Upper lobe of right lung (tissue), 1 donor: ENCODE results near the gene OR1E1. TPM values are rescaled to one million over a fixed set of nuclear protein-coding genes. Genes with fewer than 3 reads are reported as not detected.
"Not testable (repeated sequence)": the region's sequence is repeated elsewhere in the genome, so short reads cannot be mapped to it uniquely, and the experiment has no call there.

Source experiments
- ATAC-seq: fragments of 200-7000 bp; cut with Tn5 transposase; one replicate; pipeline ENCODE4 v1.9.1; 2020; ENCODE audit warnings: mild to moderate bottlenecking, moderate library complexity
- DNase-seq: peaks from one replicate; pipeline ENCODE4 v3.0.0-alpha.2; 2020
- H3K27ac ChIP-seq: fragments of 200-600 bp; one replicate; pipeline ENCODE4 v1.8.0; 2022
- H3K27me3 ChIP-seq: fragments of 200-600 bp; one replicate; pipeline ENCODE4 v1.8.0; 2022; ENCODE audit warnings: mild to moderate bottlenecking
- H3K36me3 ChIP-seq: fragments of 200-600 bp; one replicate; pipeline ENCODE4 v1.8.0; 2022
- H3K4me1 ChIP-seq: fragments of 200-600 bp; one replicate; pipeline ENCODE4 v1.8.0; 2022
- H3K4me3 ChIP-seq: fragments of 200-600 bp; one replicate; pipeline ENCODE4 v1.8.0; 2022; ENCODE audit warnings: mild to moderate bottlenecking
- H3K9me3 ChIP-seq: fragments of 200-600 bp; one replicate; pipeline ENCODE4 v1.8.0; 2022
- CTCF ChIP-seq: fragments of 200-600 bp; IDR thresholded peaks from one replicate; pipeline ENCODE4 v1.8.0; 2022; ENCODE audit warnings: antibody characterized with exemption
- intact Hi-C: fragments of 100-400 bp; cut with DNase I; formaldehyde crosslinking; loops from one replicate; pipeline ENCODE4 v1.11.0; 2022
- long read RNA-seq: library from polyadenylated mRNA; unstranded; transcript quantifications from one replicate; pipeline ENCODE4 v2.0.0, GENCODE V29; 2021
- total RNA-seq: library from RNA; stranded (reverse); fragmentation: NEBNext Ultra II Directional; extraction: Animal tissue kit (Norgen Biotek cat#: 25700); gene quantifications from one replicate; pipeline ENCODE4 v1.2.1, GENCODE V29; 2021
- donor health status: DM: no; HTN: yes; CAD: no; lungs with severe emphysema.

The OR1E1 gene
- not detected for total RNA-seq
- long read RNA-seq: 0 reads

- Histone ChIP-seq H3K4me3 (no peak within 1 kb of the TSS), H3K4me1 (no peaks in the 10 kb centered on the region), H3K27ac (no peak within 1 kb of the TSS), H3K9me3 (no peaks in the 10 kb centered on the region), H3K27me3 (peaks cover 6% of the 10 kb centered on the region), H3K36me3 (no peaks in the 10 kb centered on the region)
- intact Hi-C loops: no loop called here
- ATAC-seq (no peak), DNase-seq (no peak)
- TF ChIP-seq CTCF: no peak
Observed at GRCh38 chr17:3398310-3398709, at the start of gene OR1E1. OR1E1 (minus strand) TSS chr17:3398410; CDS start chr17:3398410, 0 bp downstream.

GRCh38 chr17:3447625-3448024 is 49.4 kb upstream of the OR1E1 start:
- intact Hi-C loops: no loop called here
- H3K9me3 ChIP-seq: no peaks in the 10 kb centered on the region
- peak; percentile 46 for ATAC-seq
- no peaks in the 10 kb centered on the region for H3K4me1 ChIP-seq
- no peaks in the 10 kb centered on the region for H3K36me3 ChIP-seq
- TF ChIP-seq CTCF: no peak
- no peaks in the 10 kb centered on the region for H3K27me3 ChIP-seq
- no peak overlapping the region for H3K27ac ChIP-seq
- H3K4me3 ChIP-seq: no peak overlapping the region
- no peak for DNase-seq

- TF ChIP-seq CTCF: no peak
- DNase-seq (no peak), ATAC-seq (no peak)
- no peaks in the 10 kb centered on the region for H3K4me1 ChIP-seq
- no peak overlapping the region for H3K27ac ChIP-seq
- H3K9me3 ChIP-seq: no peaks in the 10 kb centered on the region
- no peaks in the 10 kb centered on the region for H3K36me3 ChIP-seq
- intact Hi-C loops: no loop called here
- H3K27me3 ChIP-seq: no peaks in the 10 kb centered on the region
- no peak overlapping the region for H3K4me3 ChIP-seq
Observed at GRCh38 chr17:3440451-3440850, 42.2 kb upstream of the OR1E1 start.

GRCh38 chr17:3438368-3438767 is 40.2 kb upstream of the OR1E1 start:
- ATAC-seq (no peak), DNase-seq (no peak)
- no peak for TF ChIP-seq CTCF
- H3K36me3 ChIP-seq: no peaks in the 10 kb centered on the region
- no peak overlapping the region for H3K27ac ChIP-seq
- H3K9me3 ChIP-seq: no peaks in the 10 kb centered on the region
- H3K4me1 ChIP-seq: no peaks in the 10 kb centered on the region
- intact Hi-C loops: no loop called here
- H3K4me3 ChIP-seq: no peak overlapping the region
- H3K27me3 ChIP-seq: no peaks in the 10 kb centered on the region

GRCh38 chr17:3433741-3434140 is 35.5 kb upstream of the OR1E1 start, which contains the start of gene OR1E2:
OR1E2 (minus strand) TSS chr17:3433841; CDS start chr17:3433841, 0 bp downstream.
- DNase-seq (no peak), ATAC-seq (no peak)
- Histone ChIP-seq H3K4me1 (no peaks in the 10 kb centered on the region), H3K36me3 (no peaks in the 10 kb centered on the region), H3K4me3 (no peak within 1 kb of the TSS), H3K27me3 (no peaks in the 10 kb centered on the region), H3K9me3 (no peaks in the 10 kb centered on the region), H3K27ac (no peak within 1 kb of the TSS)
- TF ChIP-seq CTCF: no peak
- intact Hi-C loops: no loop called here

- H3K27ac ChIP-seq, H3K9me3 ChIP-seq, H3K4me3 ChIP-seq, intact Hi-C loops, H3K27me3 ChIP-seq, H3K36me3 ChIP-seq, H3K4me1 ChIP-seq: not testable (repeated sequence)
- ATAC-seq (peak; percentile 91), DNase-seq (peak; percentile 67)
Observed at GRCh38 chr17:3433215-3433614, 35.0 kb upstream of the OR1E1 start.
